Duodenal mucosa (tissue), 2 donors: ENCODE measurements around the gene RANBP10.

Experiments used
- H3K27ac ChIP-seq: one replicate; pipeline ENCODE4 v1.7.0; 2013; ENCODE audit warnings: low read depth, low read length
- H3K27me3 ChIP-seq, 2 donors: one replicate each; pipeline ENCODE4 v1.7.0; 2013; ENCODE audit warnings: low read length in 2 of 2, control low read depth in 1 of 2; ENCODE audit not compliant: insufficient read depth in 2 of 2, control insufficient read depth in 1 of 2
- H3K36me3 ChIP-seq, 2 donors: one replicate each; pipeline ENCODE4 v1.7.0; 2013; ENCODE audit warnings: low read length in 2 of 2, control low read depth in 1 of 2; ENCODE audit not compliant: insufficient read depth in 2 of 2, control insufficient read depth in 1 of 2
- H3K4me1 ChIP-seq, 2 donors: one replicate each; pipeline ENCODE4 v1.7.0; 2013; ENCODE audit warnings: low read length in 2 of 2, control low read depth in 1 of 2; ENCODE audit not compliant: insufficient read depth in 2 of 2, control insufficient read depth in 1 of 2
- H3K4me3 ChIP-seq, 2 donors: one replicate each; pipeline ENCODE4 v1.7.0; 2013; ENCODE audit warnings: low read length in 2 of 2, low read depth in 1 of 2
- H3K9ac ChIP-seq, 2 donors: one replicate each; pipeline ENCODE4 v1.7.0; 2013; ENCODE audit warnings: low read length in 2 of 2, low read depth in 1 of 2
- H3K9me3 ChIP-seq, 2 donors: one replicate each; pipeline ENCODE4 v1.7.0; 2013; ENCODE audit warnings: low read length in 2 of 2, control low read depth in 1 of 2; ENCODE audit not compliant: control insufficient read depth in 1 of 2

RANBP10 gene

GRCh38 chr16:67679935-67680897 is 126.1 kb downstream of the RANBP10 start:
- no peak overlapping the region for H3K27ac ChIP-seq

DNA sequence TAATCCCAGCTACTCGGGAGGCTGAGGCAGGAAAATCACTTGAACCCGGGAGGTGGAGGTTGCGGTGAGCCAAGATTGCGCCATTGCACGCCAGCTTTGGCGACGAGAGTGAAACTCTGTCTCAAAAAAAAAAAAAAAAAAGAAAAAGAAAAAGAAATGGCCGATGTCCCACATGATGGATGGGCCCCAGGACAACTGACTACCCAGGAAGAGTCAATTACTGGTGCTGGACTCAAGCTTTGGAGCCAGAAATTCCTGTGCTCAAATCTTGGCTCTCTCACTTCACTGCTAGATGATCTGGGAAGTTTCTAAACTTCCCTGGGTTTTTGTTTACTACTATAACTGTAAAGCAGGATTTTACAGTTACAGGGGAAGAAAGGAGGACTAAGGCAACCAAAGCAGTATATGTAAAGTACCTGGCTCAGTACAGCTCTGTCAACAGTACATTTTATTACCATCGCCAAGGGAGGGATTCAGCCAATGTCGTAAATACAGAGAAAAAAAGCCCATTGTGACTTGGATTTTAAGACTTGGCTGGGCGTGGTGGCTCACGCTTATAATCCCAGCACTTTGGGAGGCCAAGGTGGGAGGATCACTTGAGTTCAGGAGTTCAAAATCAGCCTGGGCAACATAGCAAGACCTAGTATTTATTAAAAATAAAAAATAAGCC is 127.9 kb downstream of the RANBP10 start:
- H3K9me3 ChIP-seq: no peaks in the 10 kb centered on the region
- peaks cover 10 to 14% of the 10 kb centered on the region in 2 donors for H3K4me1 ChIP-seq
- no peaks in the 10 kb centered on the region for H3K27me3 ChIP-seq
- H3K9ac ChIP-seq: no peak overlapping the region
- H3K4me3 ChIP-seq: no peak overlapping the region
- peaks cover 0 to 16% of the 10 kb centered on the region in 2 donors for H3K36me3 ChIP-seq
- H3K27ac ChIP-seq: no peak overlapping the region

More at GRCh38 chr16:67679935-67680897, 126.1 kb downstream of the RANBP10 start:
- no peak overlapping the region for H3K9ac ChIP-seq
- no peaks in the 10 kb centered on the region for H3K9me3 ChIP-seq
- no peaks in the 10 kb centered on the region for H3K27me3 ChIP-seq
- no peak overlapping the region for H3K4me3 ChIP-seq
- peaks cover 6 to 27% of the 10 kb centered on the region in 2 donors for H3K36me3 ChIP-seq
- H3K4me1 ChIP-seq: no peaks in the 10 kb centered on the region

- Histone ChIP-seq H3K27ac (no peak overlapping the region), H3K36me3 (peaks cover 0 to 8% of the 10 kb centered on the region in 2 donors), H3K9ac (no peak overlapping the region)
These were observed 128.6 kb downstream of the RANBP10 start for GRCh38 chr16:67677712-67678111.

GRCh38 chr16:67676939-67677338 is 129.4 kb downstream of the RANBP10 start:
- H3K9me3 ChIP-seq: no peaks in the 10 kb centered on the region
- H3K4me3 ChIP-seq: no peak overlapping the region
- H3K27ac ChIP-seq: no peak overlapping the region
- peaks cover 18 to 21% of the 10 kb centered on the region in 2 donors for H3K4me1 ChIP-seq
- peaks cover 0 to 8% of the 10 kb centered on the region in 2 donors for H3K36me3 ChIP-seq
- no peak overlapping the region for H3K9ac ChIP-seq
- H3K27me3 ChIP-seq: no peaks in the 10 kb centered on the region

More at GRCh38 chr16:67677712-67678111, 128.6 kb downstream of the RANBP10 start:
- Histone ChIP-seq H3K4me3 (no peak overlapping the region), H3K27me3 (no peaks in the 10 kb centered on the region), H3K4me1 (peaks cover 18 to 21% of the 10 kb centered on the region in 2 donors), H3K9me3 (no peaks in the 10 kb centered on the region)

DNA sequence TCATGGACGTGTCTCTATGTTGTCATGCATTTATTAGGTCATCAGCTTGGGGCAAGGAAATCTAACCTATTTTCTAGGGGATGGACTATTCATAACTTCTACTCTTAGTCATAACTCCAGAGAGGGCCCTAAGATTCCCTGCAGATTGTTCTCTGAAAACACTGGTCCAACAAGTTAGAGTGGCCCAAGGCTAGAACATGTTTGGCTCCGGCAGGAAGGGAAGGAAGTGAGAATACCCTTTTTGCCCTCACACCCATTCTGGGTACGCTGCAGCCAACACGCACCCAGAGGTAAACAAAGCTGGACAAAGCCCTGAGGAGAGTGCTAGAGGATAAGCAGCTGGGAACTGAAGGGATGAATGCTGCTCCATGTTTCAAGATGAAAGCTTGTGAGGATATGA is 129.8 kb downstream of the RANBP10 start:
- Histone ChIP-seq H3K36me3 (peaks cover 0 to 8% of the 10 kb centered on the region in 2 donors), H3K9ac (no peak overlapping the region), H3K4me3 (no peak overlapping the region), H3K9me3 (no peaks in the 10 kb centered on the region), H3K27ac (no peak overlapping the region), H3K4me1 (peaks cover 18 to 21% of the 10 kb centered on the region in 2 donors), H3K27me3 (no peaks in the 10 kb centered on the region)

DNA sequence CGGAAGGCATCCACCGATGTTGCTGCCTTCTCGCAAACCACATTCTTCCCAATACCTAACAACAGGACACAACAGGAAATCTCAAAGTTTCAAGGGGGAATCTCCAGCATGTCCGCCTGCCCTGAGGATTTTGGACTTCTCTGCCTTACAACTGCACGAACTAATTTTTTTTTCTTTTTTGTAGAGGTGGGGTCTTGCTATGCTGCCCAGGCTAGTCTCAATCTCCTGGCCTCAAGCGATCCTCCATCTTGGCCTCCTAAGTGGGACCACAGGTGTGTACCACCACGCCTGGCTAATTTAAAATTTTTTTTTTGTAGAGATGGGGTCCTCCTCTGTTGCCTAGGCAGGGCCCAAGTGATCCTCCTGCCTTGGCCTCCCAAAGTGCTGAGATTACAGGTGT is 130.4 kb downstream of the RANBP10 start:
- H3K4me3 ChIP-seq: no peak overlapping the region
- peaks cover 0 to 8% of the 10 kb centered on the region in 2 donors for H3K36me3 ChIP-seq
- no peak overlapping the region for H3K9ac ChIP-seq
- H3K27ac ChIP-seq: no peak overlapping the region
- no peaks in the 10 kb centered on the region for H3K27me3 ChIP-seq
- H3K9me3 ChIP-seq: no peaks in the 10 kb centered on the region
- H3K4me1 ChIP-seq: peaks cover 18 to 21% of the 10 kb centered on the region in 2 donors

DNA sequence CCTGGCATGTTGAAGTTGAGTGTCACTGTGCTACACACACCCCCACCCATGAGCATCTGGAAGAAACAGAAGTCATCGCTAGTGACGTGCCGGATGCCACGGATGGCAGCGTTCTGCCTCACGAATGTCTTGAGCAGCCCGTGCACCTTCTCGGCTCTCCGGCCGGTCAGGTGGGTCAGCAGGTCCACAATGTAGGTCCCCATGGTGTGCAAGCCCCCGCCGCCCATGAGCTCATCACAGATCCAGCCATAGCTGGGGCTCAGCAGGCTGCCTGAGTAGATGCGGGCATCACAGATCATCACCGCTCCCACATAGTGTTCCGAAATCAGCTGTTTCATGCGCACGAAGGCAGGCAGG is 130.8 kb downstream of the RANBP10 start:
- Histone ChIP-seq H3K9ac (no peak overlapping the region), H3K36me3 (peaks cover 0 to 8% of the 10 kb centered on the region in 2 donors), H3K27me3 (no peaks in the 10 kb centered on the region), H3K4me1 (peaks cover 18 to 21% of the 10 kb centered on the region in 2 donors), H3K4me3 (no peak overlapping the region), H3K27ac (no peak overlapping the region), H3K9me3 (no peaks in the 10 kb centered on the region)

- peaks cover 18 to 21% of the 10 kb centered on the region in 2 donors for H3K4me1 ChIP-seq
- H3K36me3 ChIP-seq: peaks cover 0 to 8% of the 10 kb centered on the region in 2 donors
- no peak overlapping the region for H3K27ac ChIP-seq
- H3K9me3 ChIP-seq: no peaks in the 10 kb centered on the region
- H3K27me3 ChIP-seq: no peaks in the 10 kb centered on the region
- no peak overlapping the region for H3K9ac ChIP-seq
- H3K4me3 ChIP-seq: no peak overlapping the region
These were observed 131.3 kb downstream of the RANBP10 start for GRCh38 chr16:67674851-67675578.

DNA sequence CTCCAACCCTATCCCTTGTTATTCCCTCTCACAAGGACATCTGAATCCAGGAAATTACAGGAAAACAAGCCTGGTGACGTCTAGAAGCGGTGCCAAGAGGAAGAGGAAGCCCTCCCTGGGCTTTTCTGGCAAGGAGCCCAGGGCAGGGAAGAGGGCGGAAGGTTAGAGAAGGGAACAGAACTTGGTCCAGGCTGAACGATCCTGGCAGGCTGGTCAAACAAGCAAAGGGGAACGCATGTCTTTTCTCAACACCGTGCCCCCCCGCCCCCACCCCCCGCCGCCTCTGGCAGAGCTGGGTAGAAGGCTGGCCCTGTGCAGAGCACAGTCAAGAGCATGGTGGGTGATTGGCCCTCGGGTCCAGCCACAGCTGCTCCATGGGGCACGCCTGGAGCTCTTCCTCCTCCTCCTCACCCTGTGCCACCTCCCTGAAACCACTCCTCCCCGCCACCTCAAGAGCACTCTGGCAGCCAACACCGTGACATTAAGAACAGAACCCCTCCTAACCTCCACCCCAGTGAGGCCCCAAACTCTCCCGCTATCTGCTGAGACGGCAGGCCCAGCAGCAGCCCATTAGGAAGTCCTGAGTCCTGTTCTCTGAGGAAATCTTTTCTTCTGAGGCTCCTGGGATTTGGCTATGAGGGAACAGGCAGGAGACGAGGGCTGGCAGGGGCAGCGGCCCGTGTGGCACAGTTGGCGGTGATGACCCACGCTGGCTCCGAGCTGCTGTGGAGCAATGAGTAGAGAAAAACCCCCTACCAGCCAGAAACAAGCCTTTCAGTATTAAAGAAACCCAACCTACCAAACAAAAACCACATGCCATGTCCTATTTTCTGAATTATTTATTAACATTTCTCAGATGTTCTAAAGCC is 132.4 kb downstream of the RANBP10 start:
- Histone ChIP-seq H3K9me3 (no peaks in the 10 kb centered on the region), H3K36me3 (peaks cover 0 to 8% of the 10 kb centered on the region in 2 donors), H3K4me1 (peaks cover 18 to 21% of the 10 kb centered on the region in 2 donors), H3K9ac (peak overlapping the region in 1 of 2 donors; percentile 31), H3K27me3 (no peaks in the 10 kb centered on the region), H3K4me3 (no peak overlapping the region), H3K27ac (peak overlapping the region; percentile 24)
